Measurements from ENCODE around the gene LRRFIP1. TPM values are rescaled to one million over a fixed set of nuclear protein-coding genes. Genes with fewer than 3 reads are reported as not detected.

The LRRFIP1 gene
- total and polyA plus RNA-seq, 7 donors = 42.3 to 108 (median 91.9) TPM

DNA sequence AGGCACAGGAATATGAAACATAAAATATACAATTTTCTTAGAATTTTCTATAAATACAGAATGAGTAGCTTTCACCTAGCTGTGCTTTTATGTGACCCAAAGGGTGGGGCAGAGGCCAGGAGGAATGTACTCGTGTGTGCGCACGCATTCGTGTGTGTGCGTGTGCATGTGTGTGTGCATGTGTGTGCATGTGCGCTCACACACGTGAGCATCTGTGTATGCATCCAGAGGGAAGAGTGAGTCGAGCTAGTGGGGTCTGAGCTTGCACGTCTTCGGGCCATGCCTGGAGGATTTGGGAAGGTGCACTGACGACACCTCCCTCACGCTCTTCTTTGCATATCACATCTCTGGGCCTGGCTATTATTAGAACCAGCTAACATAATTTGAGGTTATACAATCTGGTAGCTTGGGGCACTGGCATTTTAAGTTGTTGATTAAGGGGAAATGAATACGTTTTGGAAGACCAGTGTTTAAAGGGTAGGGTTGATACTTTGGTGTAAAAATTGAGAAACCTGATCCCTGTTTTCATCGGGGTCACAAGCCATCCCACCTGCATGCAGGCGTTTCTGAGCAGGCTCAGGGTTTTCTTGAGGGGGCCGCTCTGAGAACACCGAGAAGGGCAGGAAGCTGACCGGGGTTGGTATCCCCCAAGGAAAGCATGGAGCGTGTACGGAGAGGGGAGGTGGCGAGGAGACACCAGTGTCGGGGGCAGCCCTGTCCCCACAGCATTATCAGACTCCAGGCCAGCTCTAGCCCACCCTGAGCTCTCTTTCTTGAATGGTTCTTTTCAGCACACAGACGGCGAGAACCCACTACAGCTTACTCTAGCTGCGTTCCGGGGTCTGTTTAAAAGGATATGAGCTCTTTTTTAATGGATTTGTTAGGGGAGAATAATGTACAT lies 85.3 kb downstream of the LRRFIP1 start:
- DNase-seq (no peak), ATAC-seq (peak; percentile 43 to 73 (median 65))
- Histone ChIP-seq H3K27ac (peak overlapping the region; percentile 86), H3K36me3 (ENCODE audit: insufficient read depth in 1 of 2, low read depth in 1 of 2) (peaks cover 0 to 33% of the 10 kb centered on the region in 2 donors), H3K9me3 (no peaks in the 10 kb centered on the region), H3K4me1 (peaks cover 77% of the 10 kb centered on the region), H3K4me3 (no peak overlapping the region), H3K27me3 (ENCODE audit: insufficient read depth in 3 of 3, low read length in 2 of 3) (no peaks in the 10 kb centered on the region)
- WGBS, 3 donors = 55 to 75% (median 60%) methylated on average over 26 of the region's 26 CpGs
- TF ChIP-seq, protein P1, sequence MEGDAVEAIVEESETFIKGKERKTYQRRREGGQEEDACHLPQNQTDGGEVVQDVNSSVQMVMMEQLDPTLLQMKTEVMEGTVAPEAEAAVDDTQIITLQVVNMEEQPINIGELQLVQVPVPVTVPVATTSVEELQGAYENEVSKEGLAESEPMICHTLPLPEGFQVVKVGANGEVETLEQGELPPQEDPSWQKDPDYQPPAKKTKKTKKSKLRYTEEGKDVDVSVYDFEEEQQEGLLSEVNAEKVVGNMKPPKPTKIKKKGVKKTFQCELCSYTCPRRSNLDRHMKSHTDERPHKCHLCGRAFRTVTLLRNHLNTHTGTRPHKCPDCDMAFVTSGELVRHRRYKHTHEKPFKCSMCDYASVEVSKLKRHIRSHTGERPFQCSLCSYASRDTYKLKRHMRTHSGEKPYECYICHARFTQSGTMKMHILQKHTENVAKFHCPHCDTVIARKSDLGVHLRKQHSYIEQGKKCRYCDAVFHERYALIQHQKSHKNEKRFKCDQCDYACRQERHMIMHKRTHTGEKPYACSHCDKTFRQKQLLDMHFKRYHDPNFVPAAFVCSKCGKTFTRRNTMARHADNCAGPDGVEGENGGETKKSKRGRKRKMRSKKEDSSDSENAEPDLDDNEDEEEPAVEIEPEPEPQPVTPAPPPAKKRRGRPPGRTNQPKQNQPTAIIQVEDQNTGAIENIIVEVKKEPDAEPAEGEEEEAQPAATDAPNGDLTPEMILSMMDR (IDR thresholded peaks at IDR 0.05) = no peak
- intact Hi-C loops (cut with DNase I) = no loop called here

DNA sequence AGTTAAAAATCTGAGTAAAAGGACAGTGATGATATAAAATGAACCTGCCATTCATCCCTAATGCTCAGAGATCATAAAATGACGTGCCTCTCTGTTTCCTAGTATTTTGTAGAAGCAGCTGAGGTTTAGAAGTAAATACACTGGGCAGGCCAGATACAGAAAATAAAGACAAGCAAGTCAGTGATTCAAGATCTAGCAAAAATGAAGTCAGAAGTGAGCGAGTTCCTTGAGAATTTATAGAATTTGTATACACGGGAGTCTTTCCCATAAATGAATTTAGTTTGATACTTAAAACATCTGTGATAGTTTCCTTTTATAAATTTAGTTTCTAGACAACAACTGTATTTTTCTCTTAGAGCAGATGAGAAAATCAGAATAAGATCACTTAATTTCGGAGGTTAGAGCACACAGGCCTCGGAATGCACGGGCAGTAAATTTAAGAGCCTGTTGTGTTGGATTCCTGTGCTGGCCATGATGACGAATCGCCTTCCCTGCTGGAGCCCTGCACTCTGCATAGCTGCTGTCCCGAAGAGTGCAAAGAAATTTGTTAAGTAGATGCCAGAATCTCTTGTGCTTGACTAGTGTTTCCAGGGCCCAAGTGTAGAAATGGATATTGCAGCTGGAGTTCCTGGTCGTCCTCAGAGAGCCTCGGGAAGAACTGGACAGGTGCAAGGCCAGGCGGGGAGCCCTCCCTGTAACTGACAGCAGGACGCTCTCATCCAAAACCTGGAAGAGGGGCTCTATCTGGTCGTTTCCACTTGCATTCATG lies 87.5 kb downstream of the LRRFIP1 start:
- 7 to 13% (median 9%) methylated on average over 14 of the region's 14 CpGs for WGBS, 3 donors
- TF ChIP-seq, protein P1 (IDR thresholded peaks at IDR 0.05) = no peak
- Histone ChIP-seq H3K27ac (peak overlapping the region; percentile 86), H3K4me3 (peak overlapping the region; percentile 55), H3K9me3 (no peaks in the 10 kb centered on the region), H3K36me3 (ENCODE audit: insufficient read depth in 1 of 2, low read depth in 1 of 2) (peaks cover 0 to 24% of the 10 kb centered on the region in 2 donors), H3K4me1 (peaks cover 69% of the 10 kb centered on the region), H3K27me3 (ENCODE audit: insufficient read depth in 3 of 3, low read length in 2 of 3) (no peaks in the 10 kb centered on the region)
- ATAC-seq = peak; percentile 80 to 88 (median 83)
- intact Hi-C loops (cut with DNase I) = loop anchor here in 1 of 2 donors (1.0 kb wide), 1 partner anchor 19 kb away; no protein-coding TSS in a partner anchor
- peak in 1 of 2 donors; percentile 73 for DNase-seq

DNA sequence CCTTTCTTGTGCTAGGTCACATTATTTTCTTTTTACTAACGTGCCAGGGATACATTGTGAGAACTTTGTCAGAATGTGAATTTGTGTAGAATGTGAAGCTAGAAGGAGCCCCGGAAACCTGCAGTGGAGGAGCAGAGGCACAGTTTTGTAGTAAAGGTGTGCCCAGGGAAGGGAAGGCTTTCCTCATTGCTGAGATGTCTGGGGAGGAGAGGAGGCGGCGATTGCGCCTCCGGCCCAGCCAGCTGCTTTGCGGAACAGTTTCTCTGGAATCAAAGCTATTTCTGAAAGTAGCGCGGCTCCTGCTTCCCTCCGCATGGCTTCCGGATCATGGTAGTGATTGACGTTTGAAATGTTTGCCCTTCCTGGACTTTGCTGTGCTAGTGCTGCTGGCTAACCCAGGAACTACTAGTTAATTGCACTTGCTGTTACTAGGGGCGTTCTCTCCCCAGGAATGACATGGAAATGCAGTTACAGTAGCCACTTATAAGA lies 88.1 kb downstream of the LRRFIP1 start:
- peak overlapping the region; percentile 86 for H3K27ac ChIP-seq
- H3K9me3 ChIP-seq = no peaks in the 10 kb centered on the region
- peaks cover 0 to 19% of the 10 kb centered on the region in 2 donors for H3K36me3 ChIP-seq (ENCODE audit: insufficient read depth in 1 of 2, low read depth in 1 of 2)
- TF ChIP-seq, protein P1 (IDR thresholded peaks at IDR 0.05) = no peak
- DNase-seq (no peak), ATAC-seq (peak; percentile 54 to 69 (median 60))
- H3K27me3 ChIP-seq (ENCODE audit: insufficient read depth in 3 of 3, low read length in 2 of 3) = no peaks in the 10 kb centered on the region
- WGBS, 3 donors = 3 to 10% (median 4%) methylated on average over 13 of the region's 13 CpGs
- intact Hi-C loops (cut with DNase I) = loop anchor here in 1 of 2 donors (1.0 kb wide), 1 partner anchor 19 kb away; no protein-coding TSS in a partner anchor
- peak overlapping the region; percentile 55 for H3K4me3 ChIP-seq
- peaks cover 75% of the 10 kb centered on the region for H3K4me1 ChIP-seq

DNA sequence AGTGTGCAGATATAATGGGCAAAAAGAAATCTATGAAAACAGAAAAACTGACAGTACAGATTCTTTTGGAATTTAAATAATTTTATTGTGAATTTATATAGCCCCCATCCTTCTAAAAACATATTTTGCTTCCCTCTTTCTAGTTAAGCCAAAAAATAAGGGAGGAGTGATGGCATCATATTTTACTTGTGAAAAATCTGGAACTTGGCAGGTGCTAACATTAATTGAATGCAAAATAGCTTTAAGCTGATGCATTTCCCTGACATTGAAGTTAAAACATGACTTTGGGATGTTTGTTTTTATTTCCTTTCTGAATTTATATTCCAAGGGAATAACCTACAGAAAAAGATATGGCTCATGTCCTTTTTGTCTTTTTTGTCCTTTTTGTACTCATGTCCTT lies 88.6 kb downstream of the LRRFIP1 start:
- DNase-seq = no peak
- H3K4me3 ChIP-seq = peak overlapping the region; percentile 55

More for the DNA sequence above, 88.6 kb downstream of the LRRFIP1 start:
- Histone ChIP-seq H3K27ac (peak overlapping the region; percentile 86), H3K9me3 (no peaks in the 10 kb centered on the region), H3K27me3 (ENCODE audit: insufficient read depth in 3 of 3, low read length in 2 of 3) (no peaks in the 10 kb centered on the region), H3K4me1 (peaks cover 80% of the 10 kb centered on the region), H3K36me3 (ENCODE audit: insufficient read depth in 1 of 2, low read depth in 1 of 2) (peaks cover 0 to 14% of the 10 kb centered on the region in 2 donors)
- no peak for ATAC-seq
- TF ChIP-seq, protein P1 (IDR thresholded peaks at IDR 0.05) = no peak
- intact Hi-C loops (cut with DNase I) = no loop called here

All from psoas muscle (tissue), 8 donors.